ENCODE data around the gene ECD. TPM values are rescaled to one million over a fixed set of nuclear protein-coding genes. Genes with fewer than 3 reads are reported as not detected.

Gene ECD
- total RNA-seq, result 10 to 100 TPM; 37.4 to 38.9 (median 37.9) TPM

- Mint-ChIP-seq H3K4me3 (peak within 1 kb of the TSS; percentile 100), H3K9me3 (no peaks in the 10 kb centered on the region), H3K27me3 (ENCODE audit: low read depth) (no peaks in the 10 kb centered on the region), H3K4me1 (ENCODE audit: low read depth) (peaks cover 37% of the 10 kb centered on the region), H3K36me3 (ENCODE audit: insufficient read depth) (peaks cover 13% of the 10 kb centered on the region)
- peak; percentile 89 for DNase-seq
- ATAC-seq, result peak; percentile 97 to 98
Observed at GRCh38 chr10:73167783-73168464, at the start of gene ECD, which contains the start of gene FAM149B1. TSS of gene ECD (minus strand) at chr10:73168008. CDS start at chr10:73163937, 4,071 bp downstream. TSS of gene FAM149B1 (plus strand) at chr10:73168119. CDS start at chr10:73168340, 221 bp downstream.

DNA sequence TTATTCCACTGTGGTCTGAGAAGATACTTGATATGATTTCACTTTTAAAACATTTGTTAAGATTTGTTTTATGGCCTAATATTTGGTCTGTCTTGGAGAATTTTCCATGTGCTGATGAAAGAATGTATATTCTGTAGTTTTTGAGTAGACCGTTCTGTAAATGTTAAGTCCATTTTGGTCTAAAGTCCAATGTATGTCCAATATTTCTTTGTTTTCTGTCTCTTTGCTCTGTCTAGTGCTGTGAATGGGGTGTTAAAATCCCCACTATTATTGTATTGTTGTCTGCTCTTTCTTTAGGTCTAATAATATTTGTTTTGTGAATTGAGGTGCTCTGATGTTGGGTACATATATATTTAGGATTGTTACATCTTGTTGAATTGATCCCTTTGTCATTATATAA, 47.9 kb upstream of the ECD start:
- DNase-seq (no peak), ATAC-seq (no peak)
- H3K9me3 Mint-ChIP-seq, result no peaks in the 10 kb centered on the region
- H3K36me3 Mint-ChIP-seq (ENCODE audit: insufficient read depth), result peaks cover 39% of the 10 kb centered on the region
- no peak overlapping the region for H3K4me3 Mint-ChIP-seq
- H3K27me3 Mint-ChIP-seq (ENCODE audit: low read depth), result no peaks in the 10 kb centered on the region
- H3K4me1 Mint-ChIP-seq (ENCODE audit: low read depth), result no peaks in the 10 kb centered on the region

DNA sequence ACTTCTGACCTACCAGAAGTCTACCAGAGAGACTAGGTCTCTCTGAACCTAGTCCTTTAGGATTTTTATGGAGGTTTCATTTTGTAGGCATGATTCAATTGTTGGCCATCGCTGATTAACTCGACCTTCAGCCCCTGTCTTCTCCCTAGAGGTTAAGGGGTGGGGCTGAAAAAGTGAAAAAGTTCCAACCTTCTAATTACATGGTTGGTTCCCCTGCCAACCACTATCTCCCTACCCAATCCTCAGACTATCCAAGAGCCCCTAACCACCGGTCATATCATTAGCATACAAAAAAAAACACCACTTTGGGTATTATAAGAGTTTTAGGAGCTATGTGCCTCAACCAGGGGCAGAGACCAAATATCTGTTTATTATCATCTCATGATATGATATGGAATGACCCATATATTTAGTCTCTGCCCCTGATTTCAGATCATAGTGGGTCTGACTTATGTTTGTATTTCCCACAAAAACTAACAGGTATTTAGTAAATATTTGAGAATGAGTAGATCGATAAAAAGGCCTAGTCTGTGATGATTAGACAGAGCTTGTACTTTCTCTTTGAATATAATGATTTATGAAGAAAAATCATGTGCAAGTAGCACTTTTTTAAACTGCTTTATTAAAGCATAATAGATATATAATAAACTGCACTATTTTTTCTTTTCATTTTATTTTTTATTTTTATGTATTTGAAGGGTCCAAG, 43.5 kb upstream of the ECD start:
- Mint-ChIP-seq H3K4me3 (no peak overlapping the region), H3K4me1 (ENCODE audit: low read depth) (no peaks in the 10 kb centered on the region), H3K9me3 (no peaks in the 10 kb centered on the region), H3K36me3 (ENCODE audit: insufficient read depth) (peaks cover 23% of the 10 kb centered on the region), H3K27me3 (ENCODE audit: low read depth) (no peaks in the 10 kb centered on the region)
- ATAC-seq (no peak), DNase-seq (no peak)

DNA sequence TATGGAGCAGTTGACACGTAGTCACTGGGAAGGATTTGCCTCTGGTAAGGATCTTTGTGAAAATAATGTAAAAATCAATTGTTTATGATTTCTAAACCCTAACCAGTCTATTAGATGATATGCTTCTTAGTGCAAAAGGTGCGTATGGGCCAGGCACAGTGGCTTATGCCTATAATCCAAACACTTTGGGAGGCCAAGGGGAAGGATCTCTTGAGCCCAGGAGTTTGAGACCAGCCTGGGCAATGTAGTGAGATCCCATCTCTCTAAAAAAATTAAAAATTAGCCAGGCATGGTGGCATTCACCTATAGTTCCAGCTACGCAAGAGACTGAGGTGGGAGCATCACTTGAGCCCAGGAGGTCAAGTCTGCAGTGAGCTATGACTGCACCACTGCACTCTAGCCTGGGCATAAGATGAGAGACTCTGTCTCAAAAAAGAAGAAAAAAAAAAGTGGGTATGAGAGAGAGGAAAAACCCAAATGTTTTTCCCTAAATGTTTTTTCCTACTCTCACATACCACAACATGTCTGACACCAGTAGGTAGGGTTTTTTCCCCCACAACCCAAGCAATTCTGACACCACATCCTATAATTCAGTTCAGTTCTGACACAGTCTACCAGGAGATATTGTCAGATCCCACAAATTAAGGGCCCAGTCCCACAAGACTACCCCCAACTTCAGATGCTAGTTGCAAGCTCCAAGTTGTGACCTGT, 42.7 kb upstream of the ECD start:
- Mint-ChIP-seq H3K4me3 (no peak overlapping the region), H3K27me3 (ENCODE audit: low read depth) (no peaks in the 10 kb centered on the region), H3K4me1 (ENCODE audit: low read depth) (no peaks in the 10 kb centered on the region), H3K9me3 (peaks cover 3% of the 10 kb centered on the region), H3K36me3 (ENCODE audit: insufficient read depth) (peaks cover 23% of the 10 kb centered on the region)
- ATAC-seq (no peak), DNase-seq (no peak)

GRCh38 chr10:73209705-73210104, 41.9 kb upstream of the ECD start:
- H3K4me1 Mint-ChIP-seq (ENCODE audit: low read depth), result no peaks in the 10 kb centered on the region
- H3K36me3 Mint-ChIP-seq (ENCODE audit: insufficient read depth), result peaks cover 23% of the 10 kb centered on the region
- H3K27me3 Mint-ChIP-seq (ENCODE audit: low read depth), result no peaks in the 10 kb centered on the region
- no peak overlapping the region for H3K4me3 Mint-ChIP-seq
- no peak for ATAC-seq
- DNase-seq, result no peak
- peaks cover 3% of the 10 kb centered on the region for H3K9me3 Mint-ChIP-seq

GRCh38 chr10:73207883-73208282, 40.1 kb upstream of the ECD start:
- H3K4me3 Mint-ChIP-seq, result no peak overlapping the region
- ATAC-seq (no peak), DNase-seq (no peak)
- peaks cover 3% of the 10 kb centered on the region for H3K9me3 Mint-ChIP-seq
- H3K36me3 Mint-ChIP-seq (ENCODE audit: insufficient read depth), result peaks cover 15% of the 10 kb centered on the region
- no peaks in the 10 kb centered on the region for H3K4me1 Mint-ChIP-seq (ENCODE audit: low read depth)
- no peaks in the 10 kb centered on the region for H3K27me3 Mint-ChIP-seq (ENCODE audit: low read depth)

DNA sequence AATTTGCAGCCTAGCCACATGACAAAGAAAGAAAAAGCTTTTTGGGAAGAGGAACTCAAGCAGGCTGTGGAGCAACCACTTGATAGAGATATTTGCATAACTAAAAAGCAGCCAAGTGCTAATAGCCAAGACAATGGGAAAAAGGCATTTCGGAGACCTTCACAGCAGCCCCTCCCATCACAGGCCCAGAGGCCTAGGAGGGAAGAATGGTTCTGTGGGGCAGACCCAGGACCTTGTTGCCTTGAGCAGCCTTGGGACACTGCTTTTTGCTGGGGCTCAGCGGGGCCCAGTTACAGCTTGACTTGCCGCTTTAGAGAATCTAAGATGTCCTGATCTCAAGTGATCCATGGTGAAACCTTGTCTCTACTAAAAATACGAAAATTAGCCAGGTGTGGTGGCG, 38.6 kb upstream of the ECD start:
- Mint-ChIP-seq H3K36me3 (ENCODE audit: insufficient read depth) (peaks cover 14% of the 10 kb centered on the region), H3K4me1 (ENCODE audit: low read depth) (no peaks in the 10 kb centered on the region), H3K27me3 (ENCODE audit: low read depth) (no peaks in the 10 kb centered on the region), H3K9me3 (peaks cover 3% of the 10 kb centered on the region), H3K4me3 (no peak overlapping the region)
- ATAC-seq, result no peak
- DNase-seq, result no peak

GRCh38 chr10:73205890-73206289, 38.1 kb upstream of the ECD start:
- no peaks in the 10 kb centered on the region for H3K27me3 Mint-ChIP-seq (ENCODE audit: low read depth)
- ATAC-seq (no peak), DNase-seq (no peak)
- peaks cover 13% of the 10 kb centered on the region for H3K36me3 Mint-ChIP-seq (ENCODE audit: insufficient read depth)
- H3K9me3 Mint-ChIP-seq, result peaks cover 3% of the 10 kb centered on the region
- H3K4me3 Mint-ChIP-seq, result no peak overlapping the region
- H3K4me1 Mint-ChIP-seq (ENCODE audit: low read depth), result no peaks in the 10 kb centered on the region

GRCh38 chr10:73205081-73205480, 37.3 kb upstream of the ECD start:
- DNase-seq, result no peak
- Mint-ChIP-seq H3K4me3 (no peak overlapping the region), H3K27me3 (ENCODE audit: low read depth) (no peaks in the 10 kb centered on the region), H3K36me3 (ENCODE audit: insufficient read depth) (peaks cover 10% of the 10 kb centered on the region), H3K9me3 (peaks cover 3% of the 10 kb centered on the region), H3K4me1 (ENCODE audit: low read depth) (no peaks in the 10 kb centered on the region)
- ATAC-seq, result no peak

DNA sequence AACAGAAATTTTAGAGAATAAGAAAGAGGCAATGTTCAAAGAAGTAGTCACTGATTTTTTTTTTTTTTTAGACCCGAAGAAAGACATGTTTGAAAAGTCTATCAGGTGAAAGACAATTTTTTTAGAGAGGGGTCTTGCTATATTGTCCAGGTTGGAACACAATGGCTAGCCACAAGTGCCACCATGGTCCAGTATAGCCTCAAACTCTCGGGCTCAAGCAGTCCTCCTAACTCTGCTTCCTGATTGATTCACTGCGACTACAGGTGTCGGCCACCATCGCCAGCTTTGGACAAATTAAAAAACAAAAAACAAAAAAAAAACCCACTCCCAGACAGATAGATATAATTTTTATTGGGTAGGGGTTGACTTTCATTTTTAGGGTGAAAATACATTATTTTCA, 22.4 kb upstream of the ECD start:
- DNase-seq (no peak), ATAC-seq (no peak)
- Mint-ChIP-seq H3K9me3 (no peaks in the 10 kb centered on the region), H3K4me3 (no peak overlapping the region), H3K36me3 (ENCODE audit: insufficient read depth) (peaks cover 2% of the 10 kb centered on the region), H3K4me1 (ENCODE audit: low read depth) (no peaks in the 10 kb centered on the region), H3K27me3 (ENCODE audit: low read depth) (no peaks in the 10 kb centered on the region)

DNA sequence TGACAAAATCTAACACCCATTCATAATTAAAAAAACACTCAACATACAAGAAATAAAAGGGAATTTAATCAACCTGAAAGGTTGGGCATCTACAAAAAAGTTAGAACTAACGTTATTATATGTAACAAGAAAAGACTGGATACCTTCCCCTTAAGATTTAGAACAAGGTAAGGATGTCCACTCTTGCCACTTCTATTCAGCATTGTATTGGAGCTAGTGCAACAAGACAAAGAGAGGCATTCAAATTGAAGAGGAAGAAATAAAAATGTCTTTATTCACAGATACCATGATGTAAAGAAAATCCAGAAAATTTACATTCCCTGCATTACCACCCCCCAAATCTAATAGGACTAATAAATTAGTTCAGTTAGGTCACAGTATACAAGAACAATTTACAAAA, 18.5 kb upstream of the ECD start:
- Mint-ChIP-seq H3K4me3 (no peak overlapping the region), H3K9me3 (no peaks in the 10 kb centered on the region), H3K4me1 (ENCODE audit: low read depth) (no peaks in the 10 kb centered on the region), H3K27me3 (ENCODE audit: low read depth) (no peaks in the 10 kb centered on the region), H3K36me3 (ENCODE audit: insufficient read depth) (peaks cover 16% of the 10 kb centered on the region)
- DNase-seq, result no peak
- ATAC-seq, result no peak

- no peak for DNase-seq
Observed at GRCh38 chr10:73183667-73184281, 16.0 kb upstream of the ECD start.

GRCh38 chr10:73182568-73182967, 14.8 kb upstream of the ECD start:
- peaks cover 26% of the 10 kb centered on the region for H3K36me3 Mint-ChIP-seq (ENCODE audit: insufficient read depth)
- no peak overlapping the region for H3K4me3 Mint-ChIP-seq
- no peak for ATAC-seq
- H3K27me3 Mint-ChIP-seq (ENCODE audit: low read depth), result no peaks in the 10 kb centered on the region
- no peaks in the 10 kb centered on the region for H3K4me1 Mint-ChIP-seq (ENCODE audit: low read depth)
- no peaks in the 10 kb centered on the region for H3K9me3 Mint-ChIP-seq
- no peak for DNase-seq

More at GRCh38 chr10:73183667-73184281, 16.0 kb upstream of the ECD start:
- ATAC-seq, result no peak
- Mint-ChIP-seq H3K36me3 (ENCODE audit: insufficient read depth) (peaks cover 23% of the 10 kb centered on the region), H3K4me3 (no peak overlapping the region), H3K4me1 (ENCODE audit: low read depth) (no peaks in the 10 kb centered on the region), H3K9me3 (no peaks in the 10 kb centered on the region), H3K27me3 (ENCODE audit: low read depth) (no peaks in the 10 kb centered on the region)

GRCh38 chr10:73174148-73174925, 6.5 kb upstream of the ECD start:
- Mint-ChIP-seq H3K36me3 (ENCODE audit: insufficient read depth) (peaks cover 4% of the 10 kb centered on the region), H3K4me1 (ENCODE audit: low read depth) (no peaks in the 10 kb centered on the region), H3K27me3 (ENCODE audit: low read depth) (no peaks in the 10 kb centered on the region), H3K9me3 (no peaks in the 10 kb centered on the region), H3K4me3 (no peak overlapping the region)
- DNase-seq, result no peak
- ATAC-seq, result no peak
